Motor neuron (in vitro differentiated cells): Measurements from ENCODE around the gene CLDN9. TPM values are rescaled to one million over a fixed set of nuclear protein-coding genes. Genes with fewer than 3 reads are reported as not detected.

Source experiments
- ATAC-seq, 8 experiments: fragments of 200-7000 bp; cut with Tn5 transposase; replicated peaks in 6 of 8; 2 replicates each; pipeline ENCODE4 v1.8.0; 2021; ENCODE audit warnings: mild to moderate bottlenecking in 8 of 8, moderate library complexity in 8 of 8
- H3K27ac ChIP-seq, 2 donors: fragments of 250-450 bp; sonication (Bioruptor Pico); 2 replicates each; pipeline ENCODE4 v1.9.0; 2021; ENCODE audit warnings: antibody characterized with exemption in 2 of 2, mild to moderate bottlenecking in 2 of 2, moderate library complexity in 1 of 2
- H3K4me1 ChIP-seq, 2 donors: fragments of 250-450 bp; sonication (Bioruptor Pico); replicated peaks in 1 of 2; 2 replicates each; pipeline ENCODE4 v1.6.1; 2021; ENCODE audit warnings: antibody characterized with exemption in 2 of 2, mild to moderate bottlenecking in 2 of 2, moderate library complexity in 1 of 2
- H3K4me3 ChIP-seq, 5 donors: fragments of 250-450 bp; sonication (Bioruptor Pico); 2 replicates each; pipeline ENCODE4 v1.9.0; 2021; ENCODE audit warnings: antibody characterized with exemption in 5 of 5, mild to moderate bottlenecking in 5 of 5, moderate library complexity in 4 of 5
- WGBS, 10 experiments: fragments of 450-650 bp; shearing (Covaris generic); methylation state at CpG; one replicate each; pipeline ENCODE4 v1.0.0; 2022; 5-methylcytosine and 5-hydroxymethylcytosine counted together
- in situ Hi-C, 9 experiments: fragments of 400-800 bp; cut with MboI; loops; one replicate each; pipeline ENCODE4 v1.15.0; 2021; ENCODE audit warnings: low sequenced_read_pairs in 9 of 9, low pct_unique_long_range_greater_than_20kb in 2 of 9; ENCODE audit not compliant: unreplicated experiment in 9 of 9
- total RNA-seq, 8 experiments: library from RNA; unstranded; fragments of 300-600 nt; gene quantifications; 2 replicates each; pipeline versions ENCODE4 v1.2.3 to v1.2.4, GENCODE V29; 2022

CLDN9 gene
- total RNA-seq, 8 experiments from 2014 or later: 0.15 to 1.9 (median 0.32) TPM

DNA sequence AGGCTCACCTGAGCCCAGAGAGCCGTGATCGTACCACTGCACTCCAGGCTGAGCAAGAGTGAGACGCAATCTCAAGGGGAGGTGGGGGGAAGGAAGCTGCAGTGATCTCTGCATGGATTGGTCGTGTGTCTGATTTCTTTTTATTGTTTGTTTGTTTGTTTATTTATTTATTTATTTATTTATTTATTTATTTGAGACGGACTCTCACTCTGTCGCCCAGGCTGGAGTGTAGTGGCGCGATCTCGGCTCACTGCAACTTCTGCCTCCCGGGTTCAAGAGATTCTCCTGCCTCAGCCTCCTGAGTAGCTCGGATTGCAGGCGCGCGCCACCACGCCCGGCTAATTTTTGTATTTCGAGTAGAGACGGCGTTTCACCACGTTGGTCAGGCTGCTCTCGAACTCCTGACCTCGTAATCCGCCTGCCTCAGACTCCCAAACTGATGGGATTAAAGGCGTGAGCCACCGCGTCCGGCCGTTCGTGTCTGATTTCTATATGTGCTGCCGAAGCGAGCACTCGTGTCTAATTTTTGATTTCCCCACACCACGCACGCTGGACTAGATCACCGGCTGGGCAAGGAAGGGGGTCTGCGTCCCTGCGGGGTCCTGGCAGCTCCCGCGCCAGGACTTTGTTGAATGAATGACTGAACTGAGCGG is 7.0 kb downstream of the CLDN9 start:
- peak overlapping the region; percentile 34 to 87 (median 44) for H3K4me3 ChIP-seq
- no peak overlapping the region for H3K27ac ChIP-seq
- no peak for ATAC-seq
- WGBS, 10 experiments: 7 to 100% (median 83%) methylated on average over 1 to 16 of the region's 40 CpGs; no CpG with 5 or more reads in 1 of the 10 experiments
- in situ Hi-C loops: no loop called here
- H3K4me1 ChIP-seq: peaks cover 21 to 32% of the 10 kb centered on the region in 2 donors

DNA sequence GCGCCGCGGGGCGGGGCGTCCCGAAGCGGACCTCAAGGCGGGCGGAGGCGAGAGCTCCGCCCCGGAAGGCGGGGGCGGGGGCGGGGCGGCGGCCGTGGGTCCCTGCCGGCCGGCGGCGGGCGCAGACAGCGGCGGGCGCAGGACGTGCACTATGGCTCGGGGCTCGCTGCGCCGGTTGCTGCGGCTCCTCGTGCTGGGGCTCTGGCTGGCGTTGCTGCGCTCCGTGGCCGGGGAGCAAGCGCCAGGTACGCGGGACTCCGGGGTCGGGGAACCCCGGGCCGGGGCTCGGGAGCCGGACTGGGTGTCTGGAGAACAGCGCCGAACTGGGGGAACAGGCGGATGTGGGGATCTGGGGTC is 7.5 kb downstream of the CLDN9 start, which contains the start of gene TNFRSF12A:
Gene TNFRSF12A (plus strand): TSS at position 122 of the 357 bp plus-strand sequence. CDS start 30 bp downstream, at position 152.
- Histone ChIP-seq H3K4me1 (peaks cover 21 to 32% of the 10 kb centered on the region in 2 donors), H3K27ac (peak within 1 kb of the TSS; percentile 29 to 30), H3K4me3 (peak within 1 kb of the TSS; percentile 34 to 87 (median 44))
- peak; percentile 8 to 42 (median 22) for ATAC-seq
- in situ Hi-C loops: no loop called here
- WGBS, 10 experiments: no CpG with 5 or more reads among the region's 49 CpGs

DNA sequence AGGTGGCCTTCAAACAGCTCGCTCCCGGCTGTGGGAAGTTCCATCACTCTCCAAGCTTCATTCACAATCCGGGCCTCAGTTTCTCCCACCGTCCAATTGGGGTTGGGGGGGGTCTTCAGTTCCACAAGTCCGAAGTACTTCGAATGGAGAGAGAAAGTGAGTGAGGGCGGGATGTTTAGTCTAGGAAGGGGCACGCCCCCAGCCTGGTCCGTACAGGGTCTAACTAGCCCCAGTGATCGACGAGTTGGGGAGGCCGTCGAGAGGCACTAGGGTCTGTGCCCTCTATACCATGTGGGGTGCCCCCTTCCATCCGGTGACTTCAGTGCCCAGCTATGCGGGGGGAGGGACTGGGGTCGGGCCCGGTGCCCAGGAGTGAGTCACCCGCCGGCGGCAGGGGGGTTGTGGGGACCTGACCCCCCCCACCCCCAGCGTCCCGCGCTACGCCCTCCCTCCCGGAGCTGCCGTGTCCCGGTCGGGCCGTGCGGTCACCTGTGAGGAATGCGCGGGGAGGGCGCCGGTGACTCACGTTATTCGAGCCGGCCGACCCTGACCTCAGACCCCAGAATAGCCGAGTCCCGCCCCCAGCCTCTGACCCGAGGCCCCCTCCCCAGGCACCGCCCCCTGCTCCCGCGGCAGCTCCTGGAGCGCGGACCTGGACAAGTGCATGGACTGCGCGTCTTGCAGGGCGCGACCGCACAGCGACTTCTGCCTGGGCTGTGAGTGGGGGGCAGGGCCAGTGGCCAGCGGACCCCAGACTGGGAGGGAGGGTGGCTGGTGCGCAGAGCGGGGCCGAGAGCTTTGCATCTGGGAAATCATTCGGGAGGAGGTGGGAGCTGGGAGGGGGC is 8.1 kb downstream of the CLDN9 start:
- WGBS, 10 experiments: 0 to 5% methylated on average over 4 to 6 of the region's 57 CpGs; no CpG with 5 or more reads in 8 of the 10 experiments
- Histone ChIP-seq H3K4me1 (peaks cover 21 to 32% of the 10 kb centered on the region in 2 donors), H3K27ac (peak overlapping the region; percentile 29 to 30), H3K4me3 (peak overlapping the region; percentile 34 to 87 (median 44))
- in situ Hi-C loops: no loop called here
- peak; percentile 2 to 49 (median 38) for ATAC-seq

DNA sequence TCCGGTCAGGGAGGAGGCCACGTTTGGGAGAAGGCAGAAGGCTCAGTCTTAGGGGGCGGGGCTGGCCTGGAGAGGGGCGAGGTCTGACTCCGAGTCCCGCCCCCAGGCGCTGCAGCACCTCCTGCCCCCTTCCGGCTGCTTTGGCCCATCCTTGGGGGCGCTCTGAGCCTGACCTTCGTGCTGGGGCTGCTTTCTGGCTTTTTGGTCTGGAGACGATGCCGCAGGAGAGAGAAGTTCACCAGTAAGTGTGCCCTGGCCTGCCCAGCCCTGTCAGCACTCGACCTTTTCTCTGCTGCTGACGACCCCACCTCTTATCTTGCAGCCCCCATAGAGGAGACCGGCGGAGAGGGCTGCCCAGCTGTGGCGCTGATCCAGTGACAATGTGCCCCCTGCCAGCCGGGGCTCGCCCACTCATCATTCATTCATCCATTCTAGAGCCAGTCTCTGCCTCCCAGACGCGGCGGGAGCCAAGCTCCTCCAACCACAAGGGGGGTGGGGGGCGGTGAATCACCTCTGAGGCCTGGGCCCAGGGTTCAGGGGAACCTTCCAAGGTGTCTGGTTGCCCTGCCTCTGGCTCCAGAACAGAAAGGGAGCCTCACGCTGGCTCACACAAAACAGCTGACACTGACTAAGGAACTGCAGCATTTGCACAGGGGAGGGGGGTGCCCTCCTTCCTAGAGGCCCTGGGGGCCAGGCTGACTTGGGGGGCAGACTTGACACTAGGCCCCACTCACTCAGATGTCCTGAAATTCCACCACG is 8.9 kb downstream of the CLDN9 start:
- Histone ChIP-seq H3K4me1 (peaks cover 21 to 32% of the 10 kb centered on the region in 2 donors), H3K27ac (peak overlapping the region; percentile 29 to 30), H3K4me3 (peak overlapping the region; percentile 34 to 87 (median 44))
- WGBS, 10 experiments: 0 to 17% (median 0%) methylated on average over 1 to 4 of the region's 25 CpGs; no CpG with 5 or more reads in 7 of the 10 experiments
- in situ Hi-C loops: no loop called here
- ATAC-seq: peak; percentile 13 to 34 (median 25)

DNA sequence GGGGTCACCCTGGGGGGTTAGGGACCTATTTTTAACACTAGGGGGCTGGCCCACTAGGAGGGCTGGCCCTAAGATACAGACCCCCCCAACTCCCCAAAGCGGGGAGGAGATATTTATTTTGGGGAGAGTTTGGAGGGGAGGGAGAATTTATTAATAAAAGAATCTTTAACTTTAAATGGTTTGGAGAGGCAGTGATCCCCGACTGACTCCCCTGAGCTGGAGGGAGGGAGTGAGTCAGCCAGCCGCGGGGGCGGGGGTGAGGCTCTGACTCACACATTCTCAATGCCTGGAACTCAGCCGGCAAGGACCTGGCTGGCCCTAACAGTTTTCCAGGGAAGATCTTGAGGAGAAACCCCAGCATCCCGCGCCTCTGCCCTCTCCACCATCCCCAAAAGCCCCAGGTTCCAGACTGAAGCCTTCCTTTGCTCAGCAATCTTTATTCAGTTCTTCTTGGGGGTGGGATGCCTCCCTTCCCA is 9.5 kb downstream of the CLDN9 start:
- in situ Hi-C loops: no loop called here
- ATAC-seq: peak; percentile 13 to 43 (median 26)
- Histone ChIP-seq H3K4me3 (peak overlapping the region in 3 of 5 donors; percentile 66 to 87 (median 70)), H3K4me1 (peaks cover 21 to 32% of the 10 kb centered on the region in 2 donors), H3K27ac (peak overlapping the region; percentile 21 to 29)
- 0 to 35% (median 0%) methylated on average over 1 to 2 of the region's 8 CpGs; no CpG with 5 or more reads in 5 of the 10 experiments for WGBS, 10 experiments

DNA sequence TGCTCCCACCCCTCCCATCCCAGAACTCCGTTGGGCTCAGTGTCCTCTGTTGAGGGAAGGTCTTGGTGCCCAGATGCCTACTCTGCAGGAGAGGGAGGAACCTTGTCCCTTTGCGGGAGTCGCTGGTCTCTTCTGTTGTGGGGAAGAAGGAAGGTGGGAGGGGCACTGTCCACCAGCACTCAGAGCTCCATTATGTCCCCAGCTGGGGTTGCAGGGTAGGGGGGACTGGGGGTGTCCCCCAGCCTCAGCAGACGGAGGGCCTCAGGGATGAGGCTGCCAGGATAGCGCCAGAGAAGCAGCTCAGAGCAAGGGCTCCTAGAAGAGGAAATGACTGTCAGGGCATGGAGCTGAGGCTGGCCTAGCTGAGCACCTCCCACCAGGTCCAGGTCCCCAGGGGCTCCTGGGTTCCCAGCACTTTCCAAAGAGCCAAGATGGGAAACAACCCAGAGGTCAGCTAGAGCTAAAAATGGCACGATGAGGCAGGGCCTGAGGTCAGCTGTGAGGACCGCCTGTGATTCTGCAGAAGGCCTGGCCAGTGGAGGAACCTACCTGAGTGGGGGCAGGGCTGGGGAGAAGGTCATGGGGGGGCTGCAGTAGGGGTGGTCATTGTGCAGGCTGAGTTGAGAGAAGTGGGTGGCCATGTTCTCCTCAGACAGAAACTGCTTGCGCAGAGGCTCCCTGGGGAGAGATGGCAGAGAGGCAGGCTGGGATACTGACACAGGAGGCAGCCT is 10.1 kb downstream of the CLDN9 start:
- peaks cover 23 to 34% of the 10 kb centered on the region in 2 donors for H3K4me1 ChIP-seq
- no peak for ATAC-seq

DNA sequence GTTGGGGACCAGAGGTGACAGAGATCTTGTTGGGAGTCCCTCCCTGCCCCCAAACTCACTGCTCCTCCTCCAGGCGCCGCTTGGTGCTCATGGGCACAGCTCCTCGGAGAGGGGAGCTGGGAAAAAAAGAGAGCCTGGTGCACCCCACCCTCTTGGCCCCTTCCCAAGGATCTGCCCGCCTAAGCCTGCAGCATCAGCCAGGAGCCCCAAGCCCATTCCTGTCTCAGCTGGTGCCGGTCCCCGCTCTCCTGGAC is 10.6 kb downstream of the CLDN9 start:
- H3K4me1 ChIP-seq: peaks cover 22 to 33% of the 10 kb centered on the region in 2 donors
- H3K27ac ChIP-seq: peak overlapping the region in 1 of 2 donors; percentile 92
- H3K4me3 ChIP-seq: peak overlapping the region; percentile 66 to 87 (median 76)
- WGBS, 10 experiments: 0% methylated on average over 2 of the region's 6 CpGs; no CpG with 5 or more reads in 9 of the 10 experiments
- in situ Hi-C loops: no loop called here
- peak in 1 of 8 experiments; percentile 0 for ATAC-seq

More for the DNA sequence above, 10.1 kb downstream of the CLDN9 start:
- in situ Hi-C loops: no loop called here
- 0% methylated on average over 1 of the region's 8 CpGs; no CpG with 5 or more reads in 8 of the 10 experiments for WGBS, 10 experiments
- H3K4me3 ChIP-seq: peak overlapping the region; percentile 66 to 87 (median 76)
- no peak overlapping the region for H3K27ac ChIP-seq

DNA sequence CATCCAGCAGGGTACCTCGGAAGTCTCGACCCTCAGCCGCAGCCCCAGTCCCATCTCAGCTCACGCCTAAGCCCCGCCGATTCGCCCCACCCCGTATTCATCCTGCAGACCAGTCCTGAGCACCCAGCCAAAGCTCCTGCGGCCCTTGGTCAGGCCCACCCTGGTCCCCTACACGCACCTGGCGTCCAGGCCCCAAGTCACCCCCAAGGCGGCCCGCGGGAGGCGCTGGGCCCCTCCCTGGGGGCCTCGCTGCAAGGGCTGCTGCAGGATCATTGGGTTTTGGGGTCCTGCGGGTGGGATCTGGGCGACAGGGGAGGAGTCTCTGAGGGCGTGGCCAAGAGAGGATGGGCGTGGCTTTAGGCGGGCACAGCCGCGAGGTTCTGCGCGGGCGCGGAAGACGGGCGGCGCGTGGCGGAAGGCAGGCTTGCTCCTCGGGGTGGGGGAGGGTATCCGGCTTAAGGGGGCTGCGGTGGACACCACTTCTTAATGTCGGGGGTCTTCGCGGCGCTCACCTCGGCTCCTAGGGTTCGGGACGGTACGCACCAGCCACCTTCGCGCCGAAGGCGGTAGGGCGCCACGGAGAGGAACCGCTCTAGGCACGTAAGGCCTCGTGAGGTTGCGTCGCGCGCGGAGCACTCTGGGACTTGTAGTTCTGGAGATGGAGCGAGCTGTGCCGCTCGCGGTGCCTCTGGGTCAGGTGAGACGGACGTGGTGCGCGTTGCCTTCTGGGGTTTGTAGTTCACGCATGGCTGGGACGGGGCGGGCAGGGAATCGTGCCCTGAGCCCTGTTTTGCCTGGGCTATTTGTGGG is 11.2 kb downstream of the CLDN9 start, which contains the start of the genes HCFC1R1 and THOC6:
Gene HCFC1R1 (minus strand): TSS at position 274 of the 810 bp plus-strand sequence. CDS start 1 bp downstream, at position 273.
Gene THOC6 (plus strand): TSS at position 367 of the 810 bp plus-strand sequence. CDS start 292 bp downstream, at position 659.
- ATAC-seq: peak; percentile 58 to 79 (median 64)
- Histone ChIP-seq H3K4me3 (peak within 1 kb of the TSS; percentile 66 to 87 (median 76)), H3K4me1 (peaks cover 25 to 33% of the 10 kb centered on the region in 2 donors), H3K27ac (peak within 1 kb of the TSS; percentile 92 to 93)
- in situ Hi-C loops: no loop called here
- WGBS, 10 experiments: 0% methylated on average over 4 to 10 of the region's 69 CpGs; no CpG with 5 or more reads in 7 of the 10 experiments

DNA sequence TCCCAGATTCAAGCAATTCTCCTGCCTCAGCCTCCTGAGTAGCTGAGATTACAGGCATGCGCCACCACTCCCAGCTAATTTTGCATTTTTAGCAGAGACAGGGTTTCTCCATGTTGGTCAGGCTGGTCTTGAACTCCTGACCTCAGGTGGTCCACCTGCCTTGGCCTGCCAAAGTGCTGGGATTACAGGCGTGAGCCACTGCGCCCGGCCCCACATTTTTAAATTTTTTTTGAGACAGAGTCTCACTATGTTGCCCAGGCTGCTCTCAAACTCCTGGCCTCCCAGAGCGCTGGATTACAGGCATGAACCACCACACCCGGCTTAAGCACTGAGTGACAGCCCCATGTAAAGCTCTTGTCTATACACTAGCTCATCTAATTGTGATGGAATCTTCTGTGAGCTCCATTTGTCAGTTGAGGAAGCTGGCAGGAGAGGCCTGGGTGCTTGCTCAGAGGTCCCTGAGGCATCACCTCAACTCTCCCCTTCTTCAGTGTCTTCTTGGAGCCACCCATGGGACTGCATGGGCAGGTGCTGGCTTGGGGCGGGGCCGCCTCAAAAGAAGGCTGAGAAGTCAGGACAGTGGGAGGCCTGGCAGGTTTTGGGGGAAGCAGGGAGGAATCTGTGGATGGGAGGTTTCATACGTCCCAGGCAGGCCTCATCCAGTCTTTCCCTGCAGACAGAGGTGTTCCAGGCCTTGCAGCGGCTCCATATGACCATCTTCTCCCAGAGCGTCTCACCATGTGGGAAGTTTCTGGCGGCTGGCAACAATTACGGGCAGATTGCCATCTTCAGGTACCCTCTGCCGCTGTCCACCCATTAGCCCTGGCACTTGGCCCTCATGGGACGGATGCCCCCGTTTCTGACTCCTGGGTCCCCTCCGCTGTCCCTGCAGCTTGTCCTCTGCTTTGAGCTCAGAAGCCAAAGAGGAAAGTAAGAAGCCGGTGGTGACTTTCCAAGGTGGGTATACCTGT is 12.6 kb downstream of the CLDN9 start:
- in situ Hi-C loops: loop anchor here in 1 of 9 experiments (25.0 kb wide), 1 partner anchor 112 kb away; the partner anchor contains the start of gene ZNF213
- no peak for ATAC-seq
- no peak overlapping the region for H3K4me3 ChIP-seq
- WGBS, 10 experiments: 87 to 100% (median 100%) methylated on average over 1 to 9 of the region's 18 CpGs; no CpG with 5 or more reads in 3 of the 10 experiments
- peaks cover 23 to 32% of the 10 kb centered on the region in 2 donors for H3K4me1 ChIP-seq
- no peak overlapping the region for H3K27ac ChIP-seq

DNA sequence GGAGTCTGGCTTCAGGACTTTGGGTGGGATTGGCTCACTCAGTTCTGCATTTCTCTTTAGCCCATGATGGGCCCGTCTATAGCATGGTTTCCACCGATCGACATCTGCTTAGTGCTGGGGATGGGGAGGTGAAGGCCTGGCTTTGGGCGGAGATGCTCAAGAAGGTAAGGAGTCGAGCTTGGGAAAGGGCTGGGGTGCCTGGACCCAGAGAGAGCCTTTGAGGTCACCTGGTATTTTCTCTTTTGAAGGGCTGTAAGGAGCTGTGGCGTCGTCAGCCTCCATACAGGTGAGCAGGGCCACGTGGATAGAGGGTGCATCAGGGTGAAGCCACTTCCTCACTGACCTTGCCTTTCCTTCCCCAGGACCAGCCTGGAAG is 13.3 kb downstream of the CLDN9 start:
- in situ Hi-C loops: loop anchor here in 1 of 9 experiments (25.0 kb wide), 1 partner anchor 111 kb away; the partner anchor contains the start of gene ZNF213
- WGBS, 10 experiments: 80 to 100% (median 90%) methylated on average over 1 to 7 of the region's 8 CpGs; no CpG with 5 or more reads in 4 of the 10 experiments
- Histone ChIP-seq H3K4me3 (no peak overlapping the region), H3K27ac (no peak overlapping the region), H3K4me1 (peaks cover 23 to 25% of the 10 kb centered on the region in 2 donors)
- no peak for ATAC-seq
